UCSD-AML1 (cell line): ENCODE data around the gene ARL4A.
"Not testable (repeated sequence)": the region's sequence is repeated elsewhere in the genome, so short reads cannot be mapped to it uniquely, and the experiment has no call there.

Source experiments
- DNase-seq: peaks from one replicate; lab custom pipeline; 2025; ENCODE audit not compliant: unreplicated experiment; lab: John Stamatoyannopoulos, UW

Gene ARL4A

DNA sequence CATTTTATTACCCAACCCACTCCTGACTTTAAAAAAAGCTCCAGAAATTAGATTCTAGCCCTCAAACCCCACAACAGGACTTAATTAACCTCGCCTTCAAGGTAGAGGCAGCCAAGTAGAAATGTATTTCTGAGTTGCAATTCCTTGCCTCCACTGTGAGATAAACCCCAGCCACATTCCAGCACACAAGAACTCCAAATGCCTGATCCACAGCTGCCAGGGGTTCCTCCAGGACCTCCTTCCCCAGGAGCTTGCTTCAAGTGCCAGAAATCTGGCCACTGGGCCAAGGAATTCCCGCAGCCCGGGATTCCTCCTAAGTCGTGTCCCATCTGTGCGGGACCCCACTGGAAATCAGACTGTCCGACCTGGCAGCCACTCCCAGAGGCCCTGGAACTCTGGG lies 25.9 kb upstream of the ARL4A start:
- no peak for DNase-seq

DNA sequence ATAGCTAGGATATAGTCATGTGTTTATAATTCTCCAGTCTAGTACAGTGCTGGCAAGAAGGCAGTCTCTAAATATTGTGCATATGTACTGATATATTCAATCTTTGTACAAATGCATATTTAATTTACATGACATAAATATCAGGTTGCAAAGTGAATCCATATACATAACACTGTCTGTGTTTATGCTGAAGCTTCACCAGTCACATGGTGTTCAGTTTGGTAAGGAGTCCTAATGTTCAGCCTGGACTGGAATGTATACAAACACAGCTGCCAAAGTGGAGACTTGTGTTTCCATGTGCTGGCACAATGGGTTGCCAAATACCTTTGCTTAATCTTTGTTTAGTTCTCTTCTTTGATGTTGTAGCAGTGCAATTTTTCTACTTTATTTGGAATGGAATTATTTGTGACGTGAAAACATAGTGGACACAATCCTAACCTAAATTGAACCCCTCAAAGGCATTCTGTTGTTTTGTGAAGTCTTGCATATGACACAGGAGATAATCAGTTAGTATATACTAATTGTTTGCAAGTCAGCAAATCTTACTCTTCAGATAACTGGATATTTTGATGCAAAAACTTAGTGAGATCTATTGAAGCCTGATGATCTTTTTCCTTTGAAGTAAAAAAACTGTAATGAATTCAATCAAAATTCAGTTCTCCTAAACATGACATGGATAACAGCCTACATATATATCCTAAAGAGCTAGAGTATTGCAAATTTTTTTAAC lies 17.3 kb upstream of the ARL4A start:
- DNase-seq: no peak

DNA sequence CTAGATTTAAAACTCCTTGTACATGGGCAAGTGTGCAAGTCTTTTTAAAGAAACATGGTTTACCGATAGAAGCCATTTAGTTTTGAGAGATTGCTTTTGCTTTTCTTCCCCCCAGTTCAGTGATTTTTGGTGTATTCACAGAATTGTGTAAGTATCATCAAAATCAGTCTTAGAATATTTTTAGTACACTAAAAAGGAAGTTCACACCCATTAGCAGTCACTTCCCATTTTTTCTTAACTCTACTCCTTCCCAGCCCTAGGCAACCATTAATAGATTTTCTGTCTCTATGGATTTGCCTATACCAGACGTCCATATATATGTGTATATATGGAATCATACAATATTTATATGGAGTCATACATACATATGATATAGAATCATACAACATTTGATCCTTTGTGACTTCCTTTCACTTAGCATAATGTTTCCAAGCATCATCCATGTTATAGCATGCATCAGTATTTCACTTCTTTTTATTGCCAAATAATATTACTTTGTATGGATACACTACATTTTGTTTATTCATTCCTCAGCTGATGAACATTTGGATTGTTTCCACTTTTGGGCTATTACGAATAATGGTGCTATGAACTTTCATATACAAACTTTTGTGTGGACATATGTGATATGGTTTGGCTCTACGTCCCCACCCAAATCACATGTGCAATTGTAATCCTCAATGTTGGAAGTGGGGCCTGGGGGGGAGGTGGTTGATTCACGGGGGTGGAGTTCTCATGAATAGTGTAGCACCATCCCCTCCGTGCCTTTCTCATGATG lies 16.5 kb upstream of the ARL4A start:
- DNase-seq: no peak

GRCh38 chr7:12673436-12673835 lies 14.0 kb upstream of the ARL4A start:
- not testable (repeated sequence) for DNase-seq

DNA sequence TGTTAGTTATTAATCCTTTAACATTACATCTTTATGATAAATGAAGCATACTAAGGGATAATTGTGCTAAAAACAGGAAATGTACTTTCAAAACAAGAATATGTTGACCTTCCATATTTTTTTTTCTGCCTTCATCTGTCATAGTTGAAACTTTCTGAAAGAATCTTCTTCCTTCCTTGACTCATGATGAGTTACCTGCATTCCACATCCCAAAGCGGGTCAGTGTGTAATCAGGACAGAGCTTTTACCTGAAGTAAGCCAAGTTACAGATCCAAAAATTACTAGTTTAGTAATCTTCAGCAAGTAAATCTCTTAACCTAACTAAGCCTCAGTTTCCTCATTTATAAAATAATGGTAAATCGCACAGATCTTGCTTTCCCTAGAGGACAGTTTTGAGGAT lies 13.4 kb upstream of the ARL4A start:
- no peak for DNase-seq

GRCh38 chr7:12674861-12675260 lies 12.6 kb upstream of the ARL4A start:
- no peak for DNase-seq

DNA sequence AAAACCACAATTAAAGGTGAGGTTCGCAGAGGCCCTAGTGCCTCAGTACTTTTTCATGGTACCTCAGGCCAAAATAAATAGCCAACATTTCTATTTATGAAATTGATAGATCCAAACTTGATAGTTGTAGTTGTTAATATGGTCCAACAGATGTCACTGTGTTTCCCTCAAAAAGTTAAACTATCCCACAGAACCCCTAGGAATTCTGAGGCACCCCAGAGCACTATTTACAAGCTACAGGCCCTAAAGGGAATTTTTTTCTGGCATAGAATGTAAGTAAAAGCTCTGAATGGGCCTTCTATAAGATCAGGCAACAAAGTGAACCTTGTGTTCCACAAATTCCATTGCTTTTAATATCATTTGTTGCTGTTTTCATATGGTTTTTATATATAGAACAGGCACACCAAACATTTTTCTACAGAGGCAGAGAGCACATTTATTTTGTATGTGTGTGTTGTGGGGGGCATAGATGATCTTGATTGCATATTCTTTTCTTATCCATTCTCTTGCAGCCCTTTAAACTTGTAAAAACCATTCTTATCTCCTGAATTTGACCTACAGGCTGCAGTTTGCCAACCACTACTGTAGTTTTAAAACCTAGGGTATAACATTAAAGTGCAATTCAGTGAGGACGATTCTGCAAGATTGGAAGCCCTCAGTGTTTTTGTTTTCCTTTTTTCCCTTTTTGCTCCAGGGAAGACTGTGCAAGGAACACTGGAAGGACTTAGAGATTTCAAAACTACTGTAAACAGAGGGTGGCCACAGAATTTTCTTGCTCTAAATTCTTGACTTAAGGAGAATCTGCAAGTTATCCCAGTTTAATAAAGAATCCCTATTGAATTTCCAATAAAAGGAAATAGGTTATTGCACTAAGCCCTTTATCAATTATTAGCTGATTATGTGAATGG lies 3.5 kb upstream of the ARL4A start:
- DNase-seq: no peak

DNA sequence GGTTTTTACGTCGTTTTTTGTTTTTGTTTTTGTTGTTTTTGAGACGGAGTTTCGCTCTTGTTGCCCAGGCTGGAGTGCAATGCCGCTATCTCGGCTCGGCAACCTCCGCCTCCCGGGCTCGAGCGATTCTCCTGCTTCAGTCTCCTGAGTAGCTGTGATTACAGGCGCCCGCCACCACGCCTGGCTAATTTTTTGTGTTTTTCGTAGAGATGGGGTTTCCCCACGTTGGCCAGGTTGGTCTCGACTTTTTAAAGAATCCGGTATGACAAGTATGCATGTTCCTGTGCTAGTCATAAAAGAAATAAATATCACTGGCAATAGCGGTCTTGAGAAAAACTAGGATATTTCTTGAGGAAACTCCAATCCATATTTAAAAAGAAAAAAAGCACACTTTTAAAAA lies 2.7 kb upstream of the ARL4A start:
- no peak for DNase-seq

- peak; percentile 6 for DNase-seq
These were observed 1.9 kb upstream of the ARL4A start for GRCh38 chr7:12685550-12685949.

- peak; percentile 70 for DNase-seq
These were observed 1.1 kb upstream of the ARL4A start for GRCh38 chr7:12686234-12686890.

- DNase-seq: no peak
These were observed 312 bp downstream of the ARL4A start for GRCh38 chr7:12687718-12688171.

DNA sequence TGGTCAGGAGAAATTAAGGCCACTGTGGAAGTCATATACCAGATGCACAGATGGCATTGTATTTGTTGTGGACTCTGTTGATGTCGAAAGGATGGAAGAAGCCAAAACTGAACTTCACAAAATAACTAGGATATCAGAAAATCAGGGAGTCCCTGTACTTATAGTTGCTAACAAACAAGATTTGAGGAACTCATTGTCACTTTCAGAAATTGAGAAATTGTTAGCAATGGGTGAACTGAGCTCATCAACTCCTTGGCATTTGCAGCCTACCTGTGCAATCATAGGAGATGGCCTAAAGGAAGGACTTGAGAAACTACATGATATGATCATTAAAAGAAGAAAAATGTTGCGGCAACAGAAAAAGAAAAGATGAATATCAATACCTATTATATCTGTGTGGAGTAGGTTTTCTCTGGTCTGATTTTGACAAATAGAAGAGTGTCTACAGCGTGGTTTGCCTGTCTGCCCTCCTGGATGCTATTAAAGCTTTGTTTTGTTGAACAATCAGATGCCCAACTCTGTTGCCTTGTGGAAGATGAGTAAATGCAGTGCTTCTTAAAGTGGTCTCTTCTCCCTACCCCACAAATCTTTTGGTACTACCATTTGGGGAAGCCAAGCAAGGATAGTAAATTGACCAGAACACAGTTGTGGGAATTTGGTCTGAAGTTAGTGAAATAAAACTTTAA lies 1.2 kb downstream of the ARL4A start:
- not testable (repeated sequence) for DNase-seq

GRCh38 chr7:12689451-12689850 lies 2.0 kb downstream of the ARL4A start:
- no peak for DNase-seq

DNA sequence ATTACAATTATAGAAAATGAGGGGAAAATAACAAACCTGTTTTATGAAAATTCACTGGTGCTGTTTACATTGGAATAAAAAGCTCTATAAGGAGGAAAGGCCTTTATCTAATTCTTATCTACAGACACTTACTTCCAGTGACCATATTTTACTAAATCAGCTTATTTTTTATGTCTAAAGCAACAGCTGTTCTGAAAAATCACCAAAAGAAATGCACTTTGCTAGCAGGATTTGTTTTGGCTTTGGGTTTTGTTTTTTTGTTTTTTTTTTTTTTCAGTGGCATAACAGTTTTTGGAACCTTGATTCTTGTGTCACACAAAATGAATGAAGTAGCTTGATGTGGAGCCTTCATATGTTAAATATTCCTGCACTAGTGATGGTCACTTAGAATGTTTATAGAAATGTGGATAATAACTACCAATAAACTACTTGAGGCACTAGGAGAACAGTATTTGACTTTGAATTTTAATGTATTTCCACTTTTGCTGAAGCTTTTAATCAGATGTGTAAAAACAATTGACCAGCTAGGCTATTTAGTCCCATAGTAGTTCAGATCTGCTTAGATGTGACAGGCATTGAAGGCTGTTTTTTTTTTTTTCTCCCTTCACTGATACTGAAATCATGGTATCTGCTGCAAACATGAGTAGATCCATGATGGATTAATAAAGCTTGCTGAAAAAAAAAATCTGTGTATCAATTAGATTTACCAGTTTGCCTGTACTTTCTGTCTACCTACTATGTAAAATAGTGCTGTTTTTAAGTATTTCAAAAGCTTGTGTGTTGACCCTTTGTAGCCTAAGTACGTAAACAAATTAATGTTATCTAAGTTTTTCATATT lies 2.8 kb downstream of the ARL4A start:
- DNase-seq: no peak

DNA sequence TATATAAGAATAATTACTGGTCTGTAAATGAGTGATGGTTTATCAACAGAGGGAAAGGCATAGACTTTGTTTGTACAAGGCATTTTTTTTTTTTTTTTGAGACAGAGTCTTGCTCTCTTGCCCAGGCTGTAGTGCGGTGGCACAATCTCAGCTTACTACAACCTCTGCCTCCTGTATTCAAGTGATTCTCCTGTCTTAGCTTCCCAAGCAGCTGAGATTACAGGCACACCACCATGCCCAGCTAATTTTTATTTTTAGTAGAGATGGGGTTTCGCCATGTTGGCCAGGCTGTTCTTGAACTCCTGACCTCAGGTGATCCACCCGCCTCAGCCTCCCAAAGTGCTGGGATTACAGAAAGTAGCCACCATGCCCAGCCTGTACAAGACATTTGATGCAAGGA lies 4.0 kb downstream of the ARL4A start:
- not testable (repeated sequence) for DNase-seq

DNA sequence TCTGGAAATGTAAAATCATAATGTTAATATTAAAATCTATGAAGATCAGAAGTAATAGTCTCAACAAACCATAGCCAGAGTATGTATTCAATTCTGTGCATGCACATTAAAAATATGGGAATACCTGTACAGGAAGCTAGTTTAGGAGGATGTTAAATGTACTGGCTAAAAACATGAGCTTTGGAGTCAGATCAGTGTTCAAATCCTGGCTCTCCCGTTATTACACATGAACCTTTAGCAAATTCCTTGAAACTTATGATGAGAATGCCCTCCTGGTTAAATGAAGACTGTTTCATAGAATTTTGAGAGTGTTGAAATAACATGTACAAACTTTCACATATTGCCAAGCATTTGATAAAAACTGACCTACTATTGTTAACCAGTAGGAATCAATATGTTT lies 4.6 kb downstream of the ARL4A start:
- no peak for DNase-seq

DNA sequence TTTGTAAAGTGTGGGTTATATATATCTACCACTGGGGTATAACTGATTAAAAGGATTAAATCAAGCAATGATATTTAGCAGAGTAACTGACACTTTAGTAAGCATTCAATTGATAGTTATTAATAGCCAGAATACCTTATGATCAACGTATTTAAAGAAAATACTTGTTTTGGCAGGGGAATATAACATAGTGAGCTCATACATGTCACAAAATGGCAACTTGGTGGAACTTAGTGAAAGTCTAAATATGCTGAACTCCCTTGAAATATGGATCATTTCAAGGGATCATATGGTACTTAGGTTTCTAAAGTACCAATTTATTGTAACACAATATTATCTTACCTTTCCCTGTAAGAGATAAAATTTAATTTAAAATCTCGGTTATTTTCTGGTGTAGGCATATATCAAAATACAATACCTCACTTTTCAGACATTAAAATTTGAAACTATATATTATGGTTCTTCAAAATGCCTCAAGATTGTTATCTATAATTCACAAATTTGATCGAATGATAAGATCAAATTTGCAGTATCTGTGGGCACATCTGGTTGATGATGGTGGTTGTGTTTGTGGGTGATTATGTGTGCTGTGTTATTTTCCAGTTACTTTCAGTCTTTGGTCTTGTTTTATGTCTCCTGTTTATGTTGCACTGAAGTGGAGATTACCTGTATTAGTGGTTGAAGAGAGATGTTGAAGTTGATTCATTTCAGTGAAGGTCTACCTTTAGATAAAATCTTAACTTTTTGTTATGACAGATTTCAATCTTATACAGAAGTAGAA lies 5.2 kb downstream of the ARL4A start:
- DNase-seq: no peak

- DNase-seq: no peak
These were observed 7.4 kb downstream of the ARL4A start for GRCh38 chr7:12694817-12695216.

DNA sequence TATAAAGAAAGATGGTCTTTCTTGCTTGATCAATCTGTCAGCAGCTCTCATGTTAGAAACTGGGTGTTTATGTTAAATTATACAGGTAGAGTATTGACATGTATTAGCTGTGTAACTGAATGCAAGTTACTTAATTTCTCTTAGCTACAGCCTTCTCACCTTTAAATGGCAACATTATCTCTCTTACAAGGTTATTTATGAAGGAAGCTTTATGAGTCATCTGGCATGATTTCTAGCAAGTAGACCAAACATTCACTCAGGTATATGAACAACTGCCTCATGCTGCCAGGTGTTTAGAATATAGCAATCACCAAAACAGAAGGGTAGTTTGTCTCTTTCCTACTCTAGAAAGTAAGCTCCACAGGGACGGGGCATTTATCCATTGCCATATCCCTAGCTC lies 8.5 kb downstream of the ARL4A start:
- DNase-seq: no peak
